OCI-LY3 (cell line): Measurements from ENCODE around the gene PMM1.

Experiments used
- CTCF ChIP-seq: fragments of 200-600, 300-600 bp; sonication (generic); IDR thresholded peaks from 2 replicates; pipeline ENCODE4 v1.5.1; 2014; ENCODE audit warnings: antibody characterized with exemption, low read length, low read depth
- EZH2phosphoT487 ChIP-seq: fragments of 200-600 bp; shearing (Covaris generic); IDR thresholded peaks from 2 replicates; pipeline ENCODE4 v1.6.1; 2018; ENCODE audit warnings: antibody characterized with exemption, mixed run types, low read depth

- TF ChIP-seq CTCF, result no peak
- no peak for TF ChIP-seq EZH2phosphoT487
Measured at GRCh38 chr22:41561788-41562187, 27.9 kb downstream of the PMM1 start.
